GM19035 (cell line): ENCODE data around the gene SLC27A3.
A peak's percentile ranks its signal among the peaks of the same experiment; 100 is the strongest.

Experiments
- ATAC-seq: cut with Tn5 transposase; IDR thresholded peaks from one replicate; pipeline ENCODE4 v1.9.1; 2021; ENCODE audit not compliant: unreplicated experiment

SLC27A3 gene, protein sequence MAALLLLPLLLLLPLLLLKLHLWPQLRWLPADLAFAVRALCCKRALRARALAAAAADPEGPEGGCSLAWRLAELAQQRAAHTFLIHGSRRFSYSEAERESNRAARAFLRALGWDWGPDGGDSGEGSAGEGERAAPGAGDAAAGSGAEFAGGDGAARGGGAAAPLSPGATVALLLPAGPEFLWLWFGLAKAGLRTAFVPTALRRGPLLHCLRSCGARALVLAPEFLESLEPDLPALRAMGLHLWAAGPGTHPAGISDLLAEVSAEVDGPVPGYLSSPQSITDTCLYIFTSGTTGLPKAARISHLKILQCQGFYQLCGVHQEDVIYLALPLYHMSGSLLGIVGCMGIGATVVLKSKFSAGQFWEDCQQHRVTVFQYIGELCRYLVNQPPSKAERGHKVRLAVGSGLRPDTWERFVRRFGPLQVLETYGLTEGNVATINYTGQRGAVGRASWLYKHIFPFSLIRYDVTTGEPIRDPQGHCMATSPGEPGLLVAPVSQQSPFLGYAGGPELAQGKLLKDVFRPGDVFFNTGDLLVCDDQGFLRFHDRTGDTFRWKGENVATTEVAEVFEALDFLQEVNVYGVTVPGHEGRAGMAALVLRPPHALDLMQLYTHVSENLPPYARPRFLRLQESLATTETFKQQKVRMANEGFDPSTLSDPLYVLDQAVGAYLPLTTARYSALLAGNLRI

GRCh38 chr1:153774780-153775457 lies at the start of gene SLC27A3:
TSS of gene SLC27A3 (plus strand) at chr1:153775407. CDS start at chr1:153775498, 91 bp downstream.
- ATAC-seq = peak; percentile 2

- peak; percentile 98 for ATAC-seq
Observed at GRCh38 chr1:153727463-153728304, 47.5 kb upstream of the SLC27A3 start, which contains the start of gene INTS3. TSS of gene INTS3 (plus strand) at chr1:153728050. CDS start at chr1:153728635, 585 bp downstream.

GRCh38 chr1:153728305-153729066 lies 46.7 kb upstream of the SLC27A3 start:
- ATAC-seq = no peak

- ATAC-seq = no peak
Observed at GRCh38 chr1:153730468-153730988, 44.7 kb upstream of the SLC27A3 start.

GRCh38 chr1:153733970-153734369 lies 41.2 kb upstream of the SLC27A3 start:
- no peak for ATAC-seq

- no peak for ATAC-seq
Observed at GRCh38 chr1:153734396-153735089, 40.7 kb upstream of the SLC27A3 start.

DNA sequence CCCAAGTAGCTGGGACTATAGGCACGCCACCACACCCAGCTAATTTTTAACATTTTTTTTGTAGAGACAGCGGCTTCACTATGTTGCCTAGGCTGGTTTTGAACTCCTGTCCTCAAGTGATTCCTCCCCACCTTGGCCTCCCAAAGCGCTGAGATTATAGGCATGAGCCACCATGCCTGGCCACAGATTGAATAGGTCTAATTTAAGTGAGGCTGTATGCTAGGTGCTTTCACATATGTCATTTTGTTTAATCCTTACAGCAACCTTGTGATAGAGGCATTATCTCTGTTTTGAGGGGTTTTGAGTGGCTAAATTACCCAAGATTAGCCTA lies 40.2 kb upstream of the SLC27A3 start:
- no peak for ATAC-seq

- no peak for ATAC-seq
Observed at GRCh38 chr1:153741986-153742385, 33.2 kb upstream of the SLC27A3 start.

GRCh38 chr1:153742411-153743142 lies 32.6 kb upstream of the SLC27A3 start:
- peak; percentile 62 for ATAC-seq

DNA sequence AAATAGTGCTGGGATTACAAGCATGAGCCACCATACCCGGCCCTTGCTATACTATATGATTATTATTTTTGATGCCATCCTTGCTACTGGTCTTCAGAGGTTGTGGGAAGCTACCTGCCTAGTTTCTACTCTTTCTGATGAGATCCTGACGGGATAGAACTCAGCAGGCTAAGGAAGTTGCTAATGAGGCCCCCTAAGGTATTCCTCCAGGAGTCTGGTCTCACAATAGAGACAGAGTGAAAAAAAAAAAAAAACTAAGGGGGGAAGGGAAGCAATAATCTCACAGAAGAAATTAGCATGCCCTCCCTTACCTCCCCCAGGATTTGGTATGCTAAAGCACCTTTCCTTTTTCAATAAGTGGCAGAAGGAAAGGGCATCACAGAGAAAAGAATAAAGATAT lies 29.8 kb upstream of the SLC27A3 start:
- no peak for ATAC-seq

DNA sequence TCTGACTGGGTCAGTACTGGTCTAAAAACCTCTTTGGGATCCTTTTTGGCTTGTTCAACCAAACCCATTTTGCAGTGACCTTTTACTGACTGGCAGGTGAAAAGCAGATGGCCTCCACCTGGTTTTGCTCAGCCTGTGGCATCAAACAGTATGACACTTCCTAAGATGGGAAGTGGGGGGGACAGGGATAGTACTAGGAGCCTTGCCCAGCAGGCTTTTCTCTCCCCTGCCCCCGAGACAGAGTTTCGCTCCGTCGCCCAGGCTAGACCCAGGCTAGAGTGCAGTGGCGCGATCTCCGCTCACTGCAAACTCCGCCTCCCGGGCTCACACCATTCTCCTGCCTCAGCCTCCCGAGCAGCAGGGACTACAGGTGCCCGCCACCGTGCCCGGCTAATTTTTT lies 29.0 kb upstream of the SLC27A3 start:
- no peak for ATAC-seq

- ATAC-seq = no peak
Observed at GRCh38 chr1:153748903-153749302, 26.3 kb upstream of the SLC27A3 start.

DNA sequence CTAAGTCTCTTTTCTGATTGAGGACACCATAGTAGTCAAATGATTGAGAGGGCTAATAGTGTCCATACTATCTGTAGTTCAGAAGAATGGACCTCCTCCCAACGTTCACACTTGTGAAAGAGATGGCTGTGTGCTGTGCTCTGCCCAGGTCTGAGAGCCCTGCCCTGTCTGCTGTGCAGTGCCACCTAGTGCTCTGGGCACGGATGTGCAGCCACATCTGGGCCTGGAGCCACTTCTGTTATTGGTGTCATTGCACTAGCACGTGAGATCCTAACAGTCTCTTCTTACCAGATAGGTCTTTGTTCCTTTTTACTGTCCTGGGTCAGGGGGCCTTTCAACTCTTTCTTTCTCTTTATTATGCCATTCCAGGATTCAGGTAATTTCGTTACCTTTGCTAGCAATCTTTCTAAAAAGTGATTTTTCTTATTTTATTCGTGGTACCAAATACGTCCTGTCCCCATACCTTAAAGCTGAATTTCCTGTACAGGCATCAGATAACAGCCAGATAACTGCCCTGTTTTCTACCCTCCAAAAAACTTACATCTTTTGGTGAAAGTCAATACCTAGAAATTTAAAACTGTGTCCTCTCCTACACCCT lies 25.7 kb upstream of the SLC27A3 start:
- ATAC-seq = peak; percentile 81

DNA sequence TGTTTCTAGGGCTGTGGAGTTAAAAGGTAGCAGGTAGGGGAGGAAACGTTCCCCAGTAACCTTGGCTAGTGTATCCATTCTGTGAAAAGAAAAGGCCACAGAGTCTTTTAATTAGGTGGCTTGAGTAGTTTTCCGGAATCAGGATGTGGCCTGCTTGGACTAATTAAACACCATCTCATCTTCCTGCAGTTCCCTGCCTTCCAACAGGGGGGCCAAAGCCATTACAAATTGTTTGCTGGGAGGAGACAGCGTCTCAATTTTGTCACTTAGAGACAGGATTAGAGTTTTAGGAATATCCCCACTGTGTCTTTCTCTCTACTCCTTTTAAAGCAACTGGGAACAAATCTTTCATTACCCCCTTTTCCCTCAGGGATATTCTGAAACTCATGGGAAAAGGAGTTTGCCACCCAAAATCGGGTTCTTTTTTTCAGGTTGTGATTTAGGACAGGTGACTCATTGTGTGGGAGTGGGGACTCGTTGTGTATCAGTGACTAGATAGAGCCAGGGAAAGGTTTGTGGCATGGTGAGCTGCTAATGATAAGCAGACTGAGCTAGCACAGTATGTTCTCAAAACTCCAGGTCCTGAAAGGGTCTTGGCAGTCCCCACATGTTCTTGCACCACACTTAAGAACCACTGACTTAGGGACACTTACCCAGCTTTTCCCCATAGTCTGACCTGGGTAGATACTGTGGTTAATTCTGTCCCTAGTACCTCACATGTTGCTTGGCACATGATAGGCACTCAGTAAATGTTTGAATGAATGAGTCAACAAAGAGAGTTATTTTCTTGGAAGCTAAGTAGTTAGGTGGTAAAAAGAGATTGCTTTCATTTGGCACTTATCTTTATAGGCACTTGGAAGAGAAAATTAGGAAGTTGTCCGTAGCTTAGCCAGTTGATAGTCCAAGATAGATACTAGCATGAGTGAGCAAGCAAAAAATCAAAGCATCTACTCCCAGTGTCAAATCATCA lies 24.9 kb upstream of the SLC27A3 start:
- ATAC-seq = no peak

DNA sequence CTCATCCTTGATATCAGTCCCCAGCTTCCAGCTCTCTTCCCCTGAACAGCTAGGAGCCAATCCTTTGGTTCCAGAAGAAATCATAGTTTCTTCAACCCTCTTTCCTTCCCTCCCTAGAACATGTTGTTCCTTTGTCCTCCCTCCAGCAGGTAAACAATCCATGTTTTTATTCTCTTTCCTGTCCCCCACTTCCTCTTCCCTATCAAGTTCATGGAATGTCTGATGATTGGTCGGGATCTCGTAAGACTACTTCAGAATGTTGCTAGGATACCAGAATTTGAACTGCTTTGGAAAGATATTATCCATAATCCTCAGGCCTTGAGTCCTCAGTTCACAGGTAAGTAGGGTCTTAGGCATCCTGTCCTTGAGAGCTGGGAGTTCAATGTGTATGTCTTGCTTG lies 23.1 kb upstream of the SLC27A3 start:
- ATAC-seq = no peak

DNA sequence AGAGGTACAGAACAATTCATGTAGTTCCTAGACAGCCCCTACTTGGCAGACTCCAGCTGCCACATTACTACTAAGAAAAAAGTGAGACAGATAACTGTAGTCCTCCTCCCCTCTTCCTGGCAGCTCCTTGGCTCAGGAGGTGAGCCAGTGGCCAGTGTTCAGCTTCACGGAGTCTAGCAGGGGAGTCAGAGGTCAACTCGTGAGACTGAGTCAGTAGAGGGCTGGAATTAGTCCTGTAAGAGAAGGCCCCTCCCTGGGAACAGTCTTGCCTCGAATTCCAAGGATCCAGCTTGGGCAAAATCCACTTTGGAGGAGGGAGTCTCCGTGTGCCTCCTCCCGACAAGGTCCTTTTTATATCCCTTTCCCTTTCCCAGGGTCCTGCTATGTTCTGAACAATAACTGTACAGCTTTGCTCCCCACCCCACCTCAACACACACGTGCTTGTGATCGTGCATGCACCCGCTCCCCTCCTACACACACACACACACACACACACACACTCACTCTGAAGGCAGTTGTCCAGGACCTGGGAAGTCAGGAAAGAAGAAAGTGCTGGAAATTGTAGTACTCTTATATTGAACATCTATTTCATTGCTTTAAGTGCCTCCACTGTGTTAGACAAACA lies 22.5 kb upstream of the SLC27A3 start:
- ATAC-seq = no peak

DNA sequence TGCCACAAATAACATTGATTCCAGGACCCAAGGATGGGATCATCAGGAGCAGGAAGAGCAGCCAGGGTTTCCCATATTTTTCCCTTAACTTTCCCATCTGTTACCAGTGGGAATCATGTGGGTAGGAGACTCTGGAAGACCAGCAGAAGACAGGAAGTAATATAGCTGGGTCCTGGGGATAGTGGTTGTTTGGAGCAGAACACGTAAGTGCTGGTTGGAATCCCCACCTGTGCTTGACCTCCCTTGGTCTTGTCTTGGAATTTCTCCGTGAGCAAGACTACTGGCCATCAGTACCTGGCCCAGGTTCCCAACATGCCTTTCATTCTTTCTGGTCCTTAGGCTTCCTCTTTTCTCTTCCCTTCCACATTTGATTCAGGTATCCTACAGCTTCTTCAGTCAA lies 20.9 kb upstream of the SLC27A3 start:
- no peak for ATAC-seq
